ENCODE data around the gene SLC39A5.

SLC39A5 gene

GRCh38 chr12:56197921-56198635 is 31.8 kb upstream of the SLC39A5 start:
- WGBS, result 94% methylated on average over 9 of the region's 9 CpGs
- Histone ChIP-seq H3K9ac (ENCODE audit: low read depth, low read length) (no peak overlapping the region), H3K27ac (ENCODE audit: low read depth, low read length) (no peak overlapping the region)

GRCh38 chr12:56198836-56199235 is 31.0 kb upstream of the SLC39A5 start:
- Histone ChIP-seq H3K36me3 (ENCODE audit: insufficient read depth, low read length) (no peaks in the 10 kb centered on the region), H3K4me3 (ENCODE audit: low read length) (no peak overlapping the region), H3K9ac (ENCODE audit: low read depth, low read length) (no peak overlapping the region), H3K27ac (ENCODE audit: low read depth, low read length) (no peak overlapping the region), H3K27me3 (ENCODE audit: insufficient read depth, low read length) (no peaks in the 10 kb centered on the region), H3K9me3 (ENCODE audit: insufficient read depth, low read depth, low read length) (no peaks in the 10 kb centered on the region), H3K4me1 (ENCODE audit: insufficient read depth, low read length) (peaks cover 4% of the 10 kb centered on the region; the same call in 1 of the 2 replicates)
- 70% methylated on average over 1 of the region's 1 CpG for WGBS

More at GRCh38 chr12:56197921-56198635, 31.8 kb upstream of the SLC39A5 start:
- Histone ChIP-seq H3K27me3 (ENCODE audit: insufficient read depth, low read length) (no peaks in the 10 kb centered on the region), H3K4me3 (ENCODE audit: low read length) (no peak overlapping the region), H3K4me1 (ENCODE audit: insufficient read depth, low read length) (peaks cover 4% of the 10 kb centered on the region; the same call in 1 of the 2 replicates), H3K36me3 (ENCODE audit: insufficient read depth, low read length) (no peaks in the 10 kb centered on the region), H3K9me3 (ENCODE audit: insufficient read depth, low read depth, low read length) (no peaks in the 10 kb centered on the region)

- Histone ChIP-seq H3K4me3 (ENCODE audit: low read length) (no peak overlapping the region), H3K9me3 (ENCODE audit: insufficient read depth, low read depth, low read length) (no peaks in the 10 kb centered on the region), H3K27ac (ENCODE audit: low read depth, low read length) (no peak overlapping the region), H3K36me3 (ENCODE audit: insufficient read depth, low read length) (peaks cover 34% of the 10 kb centered on the region), H3K9ac (ENCODE audit: low read depth, low read length) (no peak overlapping the region), H3K4me1 (ENCODE audit: insufficient read depth, low read length) (no peaks in the 10 kb centered on the region), H3K27me3 (ENCODE audit: insufficient read depth, low read length) (no peaks in the 10 kb centered on the region)
- WGBS, result 81% methylated on average over 1 of the region's 1 CpG
These were observed 27.5 kb upstream of the SLC39A5 start for GRCh38 chr12:56202366-56202765.

GRCh38 chr12:56202838-56203237 is 27.0 kb upstream of the SLC39A5 start:
- H3K36me3 ChIP-seq (ENCODE audit: insufficient read depth, low read length), result peaks cover 38% of the 10 kb centered on the region
- H3K9ac ChIP-seq (ENCODE audit: low read depth, low read length), result no peak overlapping the region
- H3K9me3 ChIP-seq (ENCODE audit: insufficient read depth, low read depth, low read length), result no peaks in the 10 kb centered on the region
- H3K4me3 ChIP-seq (ENCODE audit: low read length), result no peak overlapping the region
- no peak overlapping the region for H3K27ac ChIP-seq (ENCODE audit: low read depth, low read length)
- 93% methylated on average over 2 of the region's 2 CpGs for whole genome bisulfite sequencing
- H3K27me3 ChIP-seq (ENCODE audit: insufficient read depth, low read length), result no peaks in the 10 kb centered on the region
- H3K4me1 ChIP-seq (ENCODE audit: insufficient read depth, low read length), result no peaks in the 10 kb centered on the region

DNA sequence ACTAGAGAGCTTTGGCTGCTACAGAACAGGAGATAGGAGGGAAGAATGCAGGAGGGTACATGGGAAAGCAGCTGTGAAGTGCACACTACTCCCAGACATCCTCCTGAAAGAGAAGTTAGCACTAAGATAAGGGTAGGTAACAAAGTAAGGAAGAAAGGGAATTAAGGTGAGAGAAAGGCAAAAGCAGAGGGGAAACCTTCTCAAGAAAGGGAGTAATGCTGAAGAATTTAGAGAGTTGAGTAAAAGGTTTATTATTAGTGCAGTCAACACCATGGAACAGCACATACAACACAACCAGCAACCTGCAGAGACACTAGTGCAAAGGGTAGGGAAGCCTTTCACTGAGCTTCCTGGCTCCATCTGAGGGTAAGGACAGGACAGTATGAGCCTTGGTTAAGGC is 25.6 kb upstream of the SLC39A5 start:
- H3K9ac ChIP-seq (ENCODE audit: low read depth, low read length), result no peak overlapping the region
- H3K9me3 ChIP-seq (ENCODE audit: insufficient read depth, low read depth, low read length), result no peaks in the 10 kb centered on the region
- peaks cover 46% of the 10 kb centered on the region for H3K36me3 ChIP-seq (ENCODE audit: insufficient read depth, low read length)
- H3K4me1 ChIP-seq (ENCODE audit: insufficient read depth, low read length), result no peaks in the 10 kb centered on the region
- H3K27ac ChIP-seq (ENCODE audit: low read depth, low read length), result no peak overlapping the region
- no peaks in the 10 kb centered on the region for H3K27me3 ChIP-seq (ENCODE audit: insufficient read depth, low read length)
- H3K4me3 ChIP-seq (ENCODE audit: low read length), result no peak overlapping the region

- Histone ChIP-seq H3K4me1 (ENCODE audit: insufficient read depth, low read length) (no peaks in the 10 kb centered on the region), H3K4me3 (ENCODE audit: low read length) (no peak overlapping the region), H3K9me3 (ENCODE audit: insufficient read depth, low read depth, low read length) (no peaks in the 10 kb centered on the region), H3K27me3 (ENCODE audit: insufficient read depth, low read length) (no peaks in the 10 kb centered on the region), H3K27ac (ENCODE audit: low read depth, low read length) (no peak overlapping the region), H3K9ac (ENCODE audit: low read depth, low read length) (no peak overlapping the region), H3K36me3 (ENCODE audit: insufficient read depth, low read length) (peaks cover 55% of the 10 kb centered on the region)
These were observed 24.4 kb upstream of the SLC39A5 start for GRCh38 chr12:56205445-56205844.

DNA sequence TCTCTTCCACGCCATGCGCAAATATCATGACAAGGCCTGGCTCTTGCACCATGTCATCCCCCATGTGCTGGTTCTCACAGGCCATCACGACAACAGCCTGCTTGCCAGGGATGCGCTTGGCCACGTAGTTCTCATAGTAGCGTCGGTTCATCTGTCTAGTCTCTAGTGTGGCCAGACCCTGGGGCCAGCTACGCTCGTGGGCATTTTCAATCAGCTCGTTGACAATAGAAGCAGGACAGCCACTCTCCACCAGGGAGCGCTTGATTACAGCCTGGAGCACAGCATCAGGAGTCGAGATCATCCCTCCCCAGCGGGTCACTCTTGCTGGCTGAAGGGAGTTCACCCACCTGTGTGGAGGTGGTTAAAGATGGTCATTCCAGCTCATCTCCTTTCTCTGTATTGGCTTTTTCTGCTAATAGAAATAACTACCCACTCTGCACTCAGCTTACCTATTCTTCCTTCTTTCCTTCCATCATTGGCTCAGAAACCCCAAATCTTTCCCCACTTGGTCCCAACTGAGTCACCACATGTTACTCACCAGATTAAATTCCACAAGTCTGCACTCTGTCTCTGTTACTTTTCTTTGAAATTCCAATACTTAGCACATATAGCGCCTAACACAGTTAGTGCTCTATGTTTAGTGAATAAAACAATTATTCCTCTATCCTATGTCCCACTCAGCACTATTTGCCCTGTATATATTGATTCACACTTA is 23.2 kb upstream of the SLC39A5 start:
- WGBS, result 80% methylated on average over 14 of the region's 14 CpGs
- no peak overlapping the region for H3K4me3 ChIP-seq (ENCODE audit: low read length)
- H3K9ac ChIP-seq (ENCODE audit: low read depth, low read length), result no peak overlapping the region
- H3K27ac ChIP-seq (ENCODE audit: low read depth, low read length), result no peak overlapping the region
- H3K4me1 ChIP-seq (ENCODE audit: insufficient read depth, low read length), result no peaks in the 10 kb centered on the region
- no peaks in the 10 kb centered on the region for H3K9me3 ChIP-seq (ENCODE audit: insufficient read depth, low read depth, low read length)
- H3K27me3 ChIP-seq (ENCODE audit: insufficient read depth, low read length), result no peaks in the 10 kb centered on the region
- H3K36me3 ChIP-seq (ENCODE audit: insufficient read depth, low read length), result peaks cover 64% of the 10 kb centered on the region

- peaks cover 78% of the 10 kb centered on the region for H3K36me3 ChIP-seq (ENCODE audit: insufficient read depth, low read length)
- 93% methylated on average over 6 of the region's 6 CpGs for WGBS
- no peak overlapping the region for H3K4me3 ChIP-seq (ENCODE audit: low read length)
- H3K9ac ChIP-seq (ENCODE audit: low read depth, low read length), result no peak overlapping the region
- H3K27me3 ChIP-seq (ENCODE audit: insufficient read depth, low read length), result no peaks in the 10 kb centered on the region
- H3K27ac ChIP-seq (ENCODE audit: low read depth, low read length), result no peak overlapping the region
- H3K9me3 ChIP-seq (ENCODE audit: insufficient read depth, low read depth, low read length), result no peaks in the 10 kb centered on the region
- no peaks in the 10 kb centered on the region for H3K4me1 ChIP-seq (ENCODE audit: insufficient read depth, low read length)
These were observed 21.8 kb upstream of the SLC39A5 start for GRCh38 chr12:56208006-56208405.

- Histone ChIP-seq H3K27me3 (ENCODE audit: insufficient read depth, low read length) (no peaks in the 10 kb centered on the region), H3K4me3 (ENCODE audit: low read length) (no peak overlapping the region), H3K36me3 (ENCODE audit: insufficient read depth, low read length) (peaks cover 77% of the 10 kb centered on the region), H3K27ac (ENCODE audit: low read depth, low read length) (no peak overlapping the region), H3K9ac (ENCODE audit: low read depth, low read length) (no peak overlapping the region), H3K9me3 (ENCODE audit: insufficient read depth, low read depth, low read length) (no peaks in the 10 kb centered on the region), H3K4me1 (ENCODE audit: insufficient read depth, low read length) (no peaks in the 10 kb centered on the region)
- WGBS, result 94% methylated on average over 1 of the region's 1 CpG
These were observed 17.5 kb upstream of the SLC39A5 start for GRCh38 chr12:56212361-56212760.

- Histone ChIP-seq H3K27ac (ENCODE audit: low read depth, low read length) (no peak overlapping the region), H3K27me3 (ENCODE audit: insufficient read depth, low read length) (no peaks in the 10 kb centered on the region), H3K9me3 (ENCODE audit: insufficient read depth, low read depth, low read length) (no peaks in the 10 kb centered on the region), H3K4me1 (ENCODE audit: insufficient read depth, low read length) (no peaks in the 10 kb centered on the region), H3K9ac (ENCODE audit: low read depth, low read length) (no peak overlapping the region), H3K4me3 (ENCODE audit: low read length) (no peak overlapping the region), H3K36me3 (ENCODE audit: insufficient read depth, low read length) (peaks cover 64% of the 10 kb centered on the region)
- WGBS, result 97% methylated on average over 5 of the region's 5 CpGs
These were observed 16.0 kb upstream of the SLC39A5 start for GRCh38 chr12:56213878-56214277.

DNA sequence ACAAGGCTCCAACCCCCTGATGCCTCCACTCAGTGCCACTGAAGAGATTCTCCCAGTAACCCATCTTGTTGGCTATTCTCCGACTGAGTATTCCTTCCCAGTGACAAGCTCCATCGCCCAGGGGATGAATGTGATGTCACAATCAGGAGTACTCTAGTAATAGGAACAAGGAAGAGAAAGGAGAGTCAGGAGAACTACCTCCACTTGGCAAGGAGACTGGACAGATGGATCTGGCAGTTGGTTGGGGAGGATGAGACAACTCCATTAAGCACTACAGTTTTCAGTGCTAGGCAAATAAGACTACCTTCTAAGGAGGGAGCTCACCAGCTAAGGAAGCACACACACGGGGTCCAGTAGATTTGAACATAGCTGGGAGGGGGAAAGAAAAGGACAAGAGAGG is 13.4 kb upstream of the SLC39A5 start:
- 95% methylated on average over 3 of the region's 3 CpGs for WGBS
- Histone ChIP-seq H3K27me3 (ENCODE audit: insufficient read depth, low read length) (no peaks in the 10 kb centered on the region), H3K9ac (ENCODE audit: low read depth, low read length) (no peak overlapping the region), H3K27ac (ENCODE audit: low read depth, low read length) (no peak overlapping the region), H3K36me3 (ENCODE audit: insufficient read depth, low read length) (peaks cover 48% of the 10 kb centered on the region), H3K9me3 (ENCODE audit: insufficient read depth, low read depth, low read length) (no peaks in the 10 kb centered on the region), H3K4me1 (ENCODE audit: insufficient read depth, low read length) (no peaks in the 10 kb centered on the region), H3K4me3 (ENCODE audit: low read length) (no peak overlapping the region)

Measured in HUES64 (cell line).